Esophagus muscularis mucosa (tissue), 4 donors: ENCODE results near the gene ZDHHC4. TPM values are rescaled to one million over a fixed set of nuclear protein-coding genes. Genes with fewer than 3 reads are reported as not detected.

Experiments
- DNase-seq: peaks from one replicate; pipeline ENCODE4 v3.0.0-alpha.2; 2017; ENCODE audit errors: extremely low spot score
- H3K27ac ChIP-seq, 4 donors: fragments of 200-600 bp; sonication (generic); replicated peaks in 1 of 4; 1 replicate in 3 of 4; 2 replicates in 1 of 4; pipeline ENCODE4 v1.5.1; 2016 to 2019; ENCODE audit warnings: mild to moderate bottlenecking in 1 of 4
- H3K27me3 ChIP-seq, 4 donors: fragments of 200-600 bp; sonication (generic); one replicate each; pipeline versions ENCODE4 v1.5.1 to v1.6.0; 2016 to 2019
- H3K36me3 ChIP-seq, 4 donors: fragments of 200-600 bp; sonication (generic); one replicate each; pipeline ENCODE4 v1.5.1; 2016 to 2019
- H3K4me1 ChIP-seq, 4 donors: fragments of 200-600 bp; sonication (generic); one replicate each; pipeline ENCODE4 v1.5.1; 2016 to 2019
- H3K4me3 ChIP-seq, 4 donors: fragments of 200-600 bp; sonication (generic); 1 replicate in 2 of 4; 2 replicates in 2 of 4; pipeline ENCODE4 v1.5.1; 2016 to 2019; ENCODE audit warnings: mild to moderate bottlenecking in 4 of 4, moderate library complexity in 1 of 4
- H3K9me3 ChIP-seq, 4 donors: fragments of 200-600 bp; sonication (generic); 1 replicate in 3 of 4; 2 replicates in 1 of 4; pipeline ENCODE4 v1.5.1; 2016 to 2019
- CTCF ChIP-seq, 3 experiments: fragments of 200-600 bp in 2 of 3; fragments of 450-650 bp in 1 of 3; sonication (generic) in 2 of 3; IDR thresholded peaks; one replicate each; pipeline ENCODE4 v1.5.1; 2017 to 2019; ENCODE audit warnings: antibody characterized with exemption in 3 of 3, mild to moderate bottlenecking in 2 of 3, moderate library complexity in 1 of 3
- EP300 ChIP-seq: sonication (generic); formaldehyde crosslinking; IDR thresholded peaks from one replicate; pipeline ENCODE4 v1.6.1; 2017; ENCODE audit warnings: antibody characterized with exemption
- POLR2A ChIP-seq: fragments of 450-650 bp; IDR thresholded peaks from one replicate; pipeline ENCODE4 v1.6.1; 2017; ENCODE audit warnings: antibody characterized with exemption, moderate library complexity, mild to moderate bottlenecking, low read depth
- POLR2AphosphoS5 ChIP-seq, 2 donors: sonication (generic); formaldehyde crosslinking; IDR thresholded peaks; one replicate each; pipeline ENCODE4 v1.6.1; 2017; ENCODE audit warnings: antibody characterized with exemption in 2 of 2
- WGBS: methylation state at CpG from one replicate; pipeline ENCODE4 v1.1.5; 2018; 5-methylcytosine and 5-hydroxymethylcytosine counted together
- intact Hi-C: fragments of 100-400 bp; cut with DNase I; formaldehyde crosslinking; loops from one replicate; pipeline ENCODE4 v1.15.1; 2023
- total RNA-seq, 4 donors: library from RNA; depleted of rRNA; stranded (reverse); fragments of >200 nt; gene quantifications; one replicate each; pipeline versions ENCODE4 v1.1.0 to v1.2.1, GENCODE V29; 2016

Gene ZDHHC4
- total RNA-seq, 4 donors from 2014 or later = 41.5 to 57.4 (median 51.9) TPM

- DNase-seq = no peak
- Histone ChIP-seq H3K4me3 (no peak overlapping the region), H3K9me3 (no peaks in the 10 kb centered on the region), H3K4me1 (peaks cover 2 to 12% (median 7%) of the 10 kb centered on the region in 4 donors), H3K27ac (no peak overlapping the region), H3K27me3 (no peaks in the 10 kb centered on the region), H3K36me3 (peaks cover 13 to 64% (median 41%) of the 10 kb centered on the region in 4 donors)
- TF ChIP-seq POLR2AphosphoS5 (IDR thresholded peaks at IDR 0.05) (no peak), POLR2A (no peak), CTCF (IDR thresholded peaks at IDR 0.05) (no peak)
- 86% methylated on average over 14 of the region's 20 CpGs for WGBS
- intact Hi-C loops = no loop called here
These were observed 44.2 kb downstream of the ZDHHC4 start for GRCh38 chr7:6621195-6622133.

- H3K4me3 ChIP-seq = no peak overlapping the region
- H3K27ac ChIP-seq = no peak overlapping the region
- H3K9me3 ChIP-seq = no peaks in the 10 kb centered on the region
- DNase-seq = no peak
- intact Hi-C loops = no loop called here
- TF ChIP-seq EP300 (no peak), CTCF (IDR thresholded peaks at IDR 0.05) (no peak), POLR2A (no peak), POLR2AphosphoS5 (IDR thresholded peaks at IDR 0.05) (no peak)
- 90% methylated on average over 13 of the region's 67 CpGs for WGBS
- H3K27me3 ChIP-seq = no peaks in the 10 kb centered on the region
- H3K4me1 ChIP-seq = peaks cover 0 to 4% (median 0%) of the 10 kb centered on the region in 4 donors
- H3K36me3 ChIP-seq = peaks cover 13 to 63% (median 40%) of the 10 kb centered on the region in 4 donors
These were observed 45.0 kb downstream of the ZDHHC4 start for GRCh38 chr7:6622134-6622710.

- TF ChIP-seq POLR2AphosphoS5 (IDR thresholded peaks at IDR 0.05) = no peak
- no peak for TF ChIP-seq POLR2A
- no peak for TF ChIP-seq CTCF (IDR thresholded peaks at IDR 0.05)
- TF ChIP-seq EP300 = no peak
- intact Hi-C loops = no loop called here
These were observed 46.5 kb downstream of the ZDHHC4 start for GRCh38 chr7:6623589-6624245.

GRCh38 chr7:6624246-6624611 lies 47.0 kb downstream of the ZDHHC4 start:
- no peak for DNase-seq
- Histone ChIP-seq H3K27ac (no peak overlapping the region), H3K27me3 (no peaks in the 10 kb centered on the region), H3K4me3 (no peak overlapping the region), H3K9me3 (no peaks in the 10 kb centered on the region), H3K4me1 (no peaks in the 10 kb centered on the region), H3K36me3 (peaks cover 13 to 51% (median 35%) of the 10 kb centered on the region in 4 donors)
- TF ChIP-seq POLR2AphosphoS5 (IDR thresholded peaks at IDR 0.05) (no peak), EP300 (no peak), CTCF (IDR thresholded peaks at IDR 0.05) (no peak), POLR2A (no peak)
- intact Hi-C loops = no loop called here
- 83% methylated on average over 3 of the region's 3 CpGs for WGBS

More at GRCh38 chr7:6623589-6624245, 46.5 kb downstream of the ZDHHC4 start:
- WGBS = 64% methylated on average over 10 of the region's 15 CpGs
- Histone ChIP-seq H3K27me3 (no peaks in the 10 kb centered on the region), H3K27ac (no peak overlapping the region), H3K4me3 (no peak overlapping the region), H3K9me3 (no peaks in the 10 kb centered on the region), H3K36me3 (peaks cover 13 to 51% (median 35%) of the 10 kb centered on the region in 4 donors), H3K4me1 (no peaks in the 10 kb centered on the region)
- no peak for DNase-seq
